NCI-H748 (cell line): Measurements from ENCODE around the gene FHL2.

Experiments
- DNase-seq: peaks from one replicate; lab custom pipeline; 2025; ENCODE audit not compliant: unreplicated experiment; lab: John Stamatoyannopoulos, UW

FHL2 gene

DNA sequence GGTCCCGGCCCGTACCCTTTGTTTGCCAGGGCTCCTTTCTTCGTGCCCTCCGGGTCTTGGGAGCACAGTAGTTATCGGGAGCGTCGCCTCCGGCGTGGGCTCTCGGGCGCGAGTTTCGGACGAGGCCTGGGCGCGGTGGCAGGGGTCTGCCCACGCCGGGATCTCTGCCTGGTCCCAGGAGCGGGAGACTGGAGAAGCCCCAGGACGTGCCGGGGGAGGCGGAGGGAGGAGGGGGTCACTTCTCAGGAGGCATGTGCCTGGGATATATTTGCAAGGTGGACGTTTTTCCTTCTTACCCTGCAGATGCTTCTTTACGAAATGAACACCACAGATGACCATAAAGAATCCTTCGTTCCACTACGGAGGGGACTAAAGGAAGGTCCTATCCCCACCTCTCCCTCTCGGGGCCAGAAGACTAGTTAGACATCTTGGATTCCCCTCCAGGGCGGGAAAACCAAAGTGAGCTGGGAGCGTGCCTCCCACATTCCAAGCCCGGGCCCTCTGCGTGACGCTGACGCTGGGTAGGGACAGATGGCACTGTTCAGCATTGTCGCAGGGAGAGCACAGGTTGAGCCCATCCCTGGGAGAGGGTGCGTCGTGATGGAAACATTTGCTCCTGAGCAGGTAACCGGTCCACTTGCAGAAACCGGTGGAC, 483 bp upstream of the FHL2 start:
- DNase-seq = no peak

DNA sequence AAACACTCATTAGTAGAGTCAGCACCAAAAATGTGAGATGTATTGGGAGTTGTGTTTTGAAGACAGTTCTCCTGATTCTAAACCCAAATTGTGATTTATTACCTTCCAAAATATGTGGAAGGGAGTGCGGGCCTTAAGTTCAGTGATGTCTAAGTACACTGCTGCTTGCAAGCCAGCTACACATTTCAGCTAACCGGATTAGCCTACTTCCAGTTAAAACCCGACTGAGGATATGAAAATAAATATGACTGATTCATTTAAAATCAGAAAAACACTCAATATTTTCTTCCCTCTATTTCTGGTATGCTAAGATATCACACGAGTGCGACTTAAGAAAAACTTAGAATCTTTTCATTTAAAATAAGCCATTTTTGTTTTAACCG, 907 bp downstream of the FHL2 start:
- no peak for DNase-seq

DNA sequence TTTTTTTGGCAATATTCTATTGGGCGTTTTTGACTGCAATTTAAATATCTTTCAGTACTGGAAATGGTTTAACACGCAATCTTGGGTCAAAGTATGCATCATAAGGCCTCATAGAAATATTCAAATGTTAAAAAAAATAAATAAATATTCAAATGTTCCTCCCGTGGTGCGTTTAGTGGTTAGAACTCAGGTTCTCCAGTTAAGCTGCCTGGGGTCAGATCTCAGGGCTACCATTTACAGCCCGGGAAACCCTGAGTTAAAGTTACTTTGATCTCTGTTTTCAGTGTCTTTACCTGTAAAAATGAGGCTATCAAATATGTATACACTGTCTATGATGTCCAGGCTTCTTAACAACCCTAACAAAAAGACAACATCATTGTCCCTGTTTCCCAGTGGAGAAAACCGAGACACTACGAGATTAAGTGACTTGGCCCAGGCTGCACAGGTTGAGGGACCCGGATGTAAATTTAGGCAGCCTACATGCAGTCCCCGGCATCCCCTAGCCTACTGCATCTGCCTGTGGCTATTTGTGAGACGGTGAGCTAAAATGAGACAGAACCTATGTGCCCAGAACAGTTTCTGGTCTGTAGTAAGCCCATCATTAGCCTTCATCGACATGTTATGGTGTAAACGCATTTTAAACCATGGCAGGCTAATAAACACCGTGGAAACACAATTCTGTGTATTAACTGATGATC, 1.7 kb downstream of the FHL2 start:
- DNase-seq = no peak

DNA sequence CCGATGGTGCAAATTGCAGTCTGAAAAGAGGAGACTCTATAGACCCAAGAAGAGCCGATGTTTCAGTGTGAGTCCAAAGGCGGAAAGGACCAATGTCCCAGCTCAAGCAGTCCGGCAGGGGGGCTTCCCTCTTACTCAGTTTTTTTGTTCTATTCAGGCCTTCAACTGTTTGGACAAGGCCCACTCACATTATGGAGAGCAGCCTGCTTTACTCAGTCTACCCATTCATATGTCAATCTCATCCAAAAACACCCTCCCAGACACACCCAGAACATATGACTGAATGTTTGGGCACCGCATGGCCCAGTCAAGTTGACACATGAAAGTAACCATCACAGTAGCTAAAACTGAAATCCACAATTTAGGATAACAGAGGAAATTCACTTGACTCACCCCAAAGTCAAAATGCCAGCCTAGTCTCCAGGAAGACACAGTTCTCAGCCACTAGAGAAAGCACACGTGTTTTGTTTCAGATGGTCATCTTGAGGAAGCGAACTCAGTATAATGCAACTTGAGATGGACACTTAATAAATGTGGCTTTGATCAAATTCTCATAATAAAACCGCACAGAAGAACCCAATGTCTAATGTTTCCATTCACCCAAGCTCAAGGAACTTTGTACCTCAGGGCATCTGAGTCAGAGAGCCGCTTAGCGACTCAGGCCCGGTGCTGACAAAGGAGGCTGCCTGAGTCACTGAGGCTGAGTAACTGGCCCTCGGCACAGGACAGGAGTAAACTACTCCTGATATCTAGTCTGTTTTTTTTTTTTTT, 2.4 kb downstream of the FHL2 start:
- DNase-seq = no peak

DNA sequence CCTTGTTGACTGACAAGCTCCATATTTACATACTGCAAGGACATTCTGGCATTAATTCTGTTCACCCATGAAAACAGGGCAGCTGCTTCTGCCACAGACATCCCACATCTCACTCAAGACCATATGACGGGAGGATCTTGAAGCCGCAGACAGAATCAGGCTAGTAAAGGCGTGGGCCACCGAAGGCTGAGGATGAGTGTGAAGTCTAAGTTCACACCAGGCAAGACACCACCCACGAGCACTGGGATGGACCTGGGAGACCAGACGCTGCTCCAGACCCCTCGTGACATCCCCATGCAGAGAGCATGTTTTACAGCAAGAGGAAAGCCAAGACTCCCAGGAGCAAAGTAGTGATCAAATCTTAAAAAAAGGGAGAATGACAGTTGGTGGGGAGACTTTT, 3.2 kb downstream of the FHL2 start:
- DNase-seq = no peak

DNA sequence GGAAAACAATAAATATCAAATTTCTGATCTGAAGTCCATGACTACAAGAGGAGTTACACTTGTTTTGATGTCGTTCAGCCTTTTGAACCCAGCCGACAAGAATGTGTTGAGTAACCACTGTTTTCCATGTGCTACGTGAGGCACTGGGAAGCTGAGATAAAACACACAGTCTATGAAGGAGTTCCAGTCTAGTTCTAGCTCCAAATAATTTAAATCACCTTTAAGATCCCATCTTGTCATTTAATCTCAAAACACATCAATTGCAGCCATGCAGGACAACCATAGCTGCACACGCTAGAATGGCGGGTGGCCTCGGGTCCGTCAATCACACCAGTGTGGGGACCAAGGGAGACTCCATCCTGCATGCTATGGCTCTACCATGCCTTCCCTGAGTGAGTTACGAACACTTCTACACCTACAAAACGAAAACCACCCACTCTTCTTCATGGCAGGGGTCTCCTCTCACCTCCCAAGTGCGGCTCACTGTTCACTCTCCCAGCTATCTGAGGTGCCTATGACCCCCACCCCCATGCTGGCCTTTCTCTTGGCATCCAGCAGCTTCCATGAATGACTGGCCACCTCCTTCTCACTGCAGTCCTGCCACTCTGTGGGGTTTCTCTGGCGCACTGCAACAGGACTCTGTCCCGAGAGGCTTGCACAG, 3.8 kb downstream of the FHL2 start:
- DNase-seq = no peak

DNA sequence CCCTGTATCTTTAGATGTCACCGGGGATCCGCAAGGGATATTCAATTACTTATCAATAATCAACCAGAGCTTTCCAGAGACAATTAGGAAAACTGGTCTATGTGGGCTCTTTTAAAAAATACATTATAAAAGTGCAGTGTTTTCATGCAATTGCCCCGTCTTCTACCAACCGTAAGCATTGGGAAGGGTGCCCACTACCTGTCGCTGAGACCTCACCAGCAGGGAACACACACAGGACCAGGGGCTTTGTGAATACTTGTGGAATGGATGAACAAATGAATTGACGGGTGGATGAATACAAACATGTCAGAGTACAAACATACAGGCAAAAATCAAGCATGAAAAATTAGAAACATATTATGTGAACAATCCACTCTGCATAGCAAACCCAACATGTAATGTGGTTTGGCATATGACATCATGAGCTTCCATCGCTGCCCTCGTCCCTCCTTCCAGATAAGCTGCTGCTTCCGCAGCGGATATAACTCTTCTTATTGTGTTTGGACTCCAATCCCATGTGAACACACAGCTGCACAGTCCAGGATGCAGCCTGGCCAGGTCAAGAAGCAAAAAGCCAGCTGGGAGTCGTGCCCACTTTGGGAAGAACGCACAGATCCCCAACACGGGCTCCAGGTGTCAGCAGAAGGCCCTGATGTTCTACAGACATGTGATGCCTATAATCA, 5.3 kb downstream of the FHL2 start:
- no peak for DNase-seq

DNA sequence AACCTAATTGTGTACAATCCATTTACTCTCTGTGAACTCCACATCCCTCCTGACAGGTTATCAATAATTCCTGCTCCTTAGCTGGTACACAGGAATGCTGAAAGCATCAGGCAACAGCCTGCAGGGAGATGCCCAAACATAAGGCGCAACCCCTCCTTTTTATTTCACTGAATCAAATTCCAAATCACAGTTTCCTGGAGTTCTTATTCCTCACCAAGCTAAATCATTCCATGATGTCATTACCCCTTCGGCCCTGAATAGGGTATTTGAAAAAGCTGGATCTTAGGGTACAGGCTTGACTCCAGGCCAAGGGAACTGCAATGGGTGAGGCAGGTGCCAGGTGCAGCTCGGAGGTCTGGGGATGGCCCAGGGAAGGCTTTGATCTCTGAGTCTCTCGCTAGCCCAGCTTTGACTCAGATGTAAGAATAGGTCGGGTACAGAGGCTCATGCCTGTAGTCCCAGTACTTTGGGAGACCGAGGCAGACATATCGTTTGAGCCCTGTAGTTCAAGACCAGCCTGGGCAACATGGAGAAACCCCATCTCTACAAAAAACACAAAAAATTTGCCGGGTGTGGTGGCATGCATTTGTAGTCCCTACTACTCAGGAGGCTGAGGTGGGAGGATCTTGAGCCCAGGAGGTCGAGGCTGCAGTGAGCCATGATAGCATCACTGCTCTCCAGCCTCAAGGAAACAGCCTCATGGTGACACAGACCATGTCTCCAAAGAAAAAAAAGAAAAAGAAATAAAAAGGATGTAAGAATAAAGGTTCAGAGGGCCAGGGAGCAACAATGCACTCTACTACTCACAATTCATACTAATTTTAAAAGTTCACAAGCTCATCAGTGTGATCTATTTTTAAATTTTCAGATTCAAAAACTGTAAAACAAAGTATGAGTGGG, 6.8 kb downstream of the FHL2 start:
- no peak for DNase-seq

DNA sequence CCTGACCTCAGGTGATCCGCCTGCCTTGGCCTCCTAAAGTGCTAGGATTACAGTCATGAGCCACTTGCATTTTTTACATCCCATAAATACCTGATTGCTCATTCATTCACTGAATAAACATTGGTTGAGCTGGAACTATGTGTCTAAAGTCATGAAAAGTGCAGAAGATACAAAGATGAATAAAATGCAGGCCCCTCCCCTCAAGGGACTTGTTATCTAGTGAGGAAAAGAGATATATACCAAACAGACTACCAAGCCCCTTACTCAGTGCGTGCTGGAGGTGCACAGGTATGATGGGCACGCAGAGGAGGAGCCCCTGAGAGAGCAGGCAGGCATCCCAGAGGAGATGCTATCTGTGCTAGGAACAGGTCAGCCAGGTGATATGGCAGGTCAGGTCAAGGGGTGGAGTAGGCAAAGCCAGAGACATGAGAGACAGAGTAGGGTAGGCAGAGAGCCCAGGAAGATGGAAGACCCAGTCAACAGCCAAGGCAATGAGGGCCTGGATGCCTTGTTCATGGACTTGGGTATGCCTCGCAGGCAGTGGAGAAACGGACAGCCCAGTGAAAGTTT, 7.7 kb downstream of the FHL2 start:
- no peak for DNase-seq

DNA sequence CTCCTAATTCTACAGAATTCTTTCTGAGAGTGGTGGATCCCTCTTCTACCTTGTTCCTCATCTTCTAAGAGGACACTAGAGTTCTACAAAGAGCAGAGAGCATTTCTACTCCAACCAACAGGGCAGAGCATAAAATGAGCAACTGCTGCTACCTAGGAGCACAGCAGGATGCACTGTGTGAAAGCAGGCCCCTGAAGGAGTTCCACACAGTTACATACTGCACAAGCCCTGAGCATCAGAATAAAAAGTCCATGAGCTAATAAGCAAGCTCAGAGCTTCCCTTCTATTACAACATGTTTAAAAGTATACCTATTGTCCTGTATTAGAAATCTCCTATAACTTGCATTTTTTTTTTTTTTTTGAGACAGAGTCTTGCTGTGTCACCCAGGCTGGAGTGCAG, 8.4 kb downstream of the FHL2 start:
- no peak for DNase-seq

DNA sequence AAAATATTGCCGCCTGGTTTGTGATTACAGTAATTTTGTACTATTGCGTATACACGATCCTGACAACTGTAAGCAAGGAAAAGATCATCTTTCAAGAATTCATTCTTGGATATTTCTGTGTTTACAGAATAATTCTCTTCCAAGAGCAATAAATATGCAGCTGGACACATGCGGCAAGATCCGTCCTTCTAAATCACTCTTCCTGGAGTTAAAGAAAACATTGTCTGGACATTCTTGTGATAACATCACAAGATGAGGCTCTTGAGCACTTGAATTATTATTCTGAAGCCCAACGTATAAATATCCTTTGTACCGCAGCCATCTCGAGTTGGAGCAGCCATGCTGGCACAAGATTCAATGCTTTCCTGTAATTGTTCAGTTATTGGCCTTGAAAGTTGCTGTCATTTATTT, 9.9 kb downstream of the FHL2 start:
- no peak for DNase-seq

DNA sequence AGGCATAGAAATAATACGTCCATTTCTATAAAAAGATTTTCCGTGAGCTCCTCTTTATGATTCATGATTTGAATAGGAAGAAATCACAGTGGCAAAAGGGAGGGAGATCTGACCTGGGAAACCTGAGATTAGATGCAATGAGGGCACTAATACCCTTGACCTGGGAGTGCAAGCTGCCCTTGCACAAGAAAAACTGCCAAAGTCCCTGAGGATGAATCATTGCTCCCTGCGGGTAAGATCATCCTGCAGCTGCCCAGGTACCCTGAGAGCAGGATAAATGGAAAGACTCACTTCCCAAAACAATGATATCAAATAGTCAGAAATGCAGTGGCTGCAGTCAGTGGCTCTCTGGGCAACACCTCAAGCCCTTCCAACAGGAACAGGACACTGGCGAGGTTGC, 11.6 kb downstream of the FHL2 start:
- DNase-seq = no peak

DNA sequence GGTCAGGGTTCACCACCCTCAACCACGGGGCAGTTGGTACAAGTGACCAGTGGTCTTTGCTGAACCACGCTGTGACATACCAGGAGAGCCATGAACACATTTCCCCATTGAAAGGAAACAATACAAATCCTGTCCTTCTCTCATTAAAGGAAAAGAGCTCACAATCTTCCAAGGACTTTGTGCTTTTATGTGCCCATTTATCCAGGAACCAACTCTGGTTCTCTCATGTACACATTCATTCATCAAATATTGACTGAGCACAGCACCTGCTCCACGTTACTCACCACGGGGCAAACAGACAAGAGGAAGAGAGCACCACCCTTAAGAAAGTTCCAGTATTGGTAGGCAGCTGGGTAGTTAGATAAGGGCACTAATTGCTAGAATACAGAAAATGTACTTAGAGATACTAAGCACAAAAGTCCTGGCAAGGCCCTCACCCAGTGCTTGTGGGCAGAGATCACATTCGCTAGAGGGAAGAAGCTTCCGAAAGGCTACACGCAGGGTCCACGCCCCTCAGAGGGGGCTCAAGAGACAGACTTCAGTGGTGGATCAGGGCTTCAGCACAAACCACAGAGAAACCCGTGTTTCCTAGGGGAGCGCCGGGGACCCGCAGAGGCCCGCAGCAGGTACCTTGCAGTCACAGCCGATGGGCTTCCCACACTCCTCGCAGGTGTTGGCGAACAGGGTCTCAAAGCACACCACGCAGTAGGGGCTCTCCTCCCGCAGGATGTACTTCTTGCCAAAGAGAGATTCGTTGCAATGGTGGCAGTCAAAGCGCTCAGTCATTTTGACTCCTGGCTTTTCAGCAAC, 12.9 kb downstream of the FHL2 start:
- DNase-seq = no peak

DNA sequence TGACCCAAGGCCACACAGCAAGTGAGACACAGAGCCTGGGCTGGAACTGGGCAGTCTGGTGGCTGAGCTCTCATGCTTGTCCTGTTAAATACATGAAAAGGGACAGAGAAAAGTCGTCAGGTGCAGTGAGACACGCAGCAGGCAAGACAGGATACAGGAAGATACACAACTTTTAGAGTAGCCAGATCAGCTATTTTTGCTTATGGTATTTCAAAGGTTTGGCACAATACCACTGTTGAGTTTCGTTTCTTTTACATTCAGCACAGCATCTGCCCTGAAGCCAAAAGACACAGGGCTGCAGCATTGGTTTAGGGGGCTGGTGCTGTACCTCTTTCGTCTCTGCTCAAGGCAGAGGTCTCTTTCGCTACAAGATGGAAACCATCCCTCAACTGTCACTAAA, 14.0 kb downstream of the FHL2 start:
- DNase-seq = no peak

DNA sequence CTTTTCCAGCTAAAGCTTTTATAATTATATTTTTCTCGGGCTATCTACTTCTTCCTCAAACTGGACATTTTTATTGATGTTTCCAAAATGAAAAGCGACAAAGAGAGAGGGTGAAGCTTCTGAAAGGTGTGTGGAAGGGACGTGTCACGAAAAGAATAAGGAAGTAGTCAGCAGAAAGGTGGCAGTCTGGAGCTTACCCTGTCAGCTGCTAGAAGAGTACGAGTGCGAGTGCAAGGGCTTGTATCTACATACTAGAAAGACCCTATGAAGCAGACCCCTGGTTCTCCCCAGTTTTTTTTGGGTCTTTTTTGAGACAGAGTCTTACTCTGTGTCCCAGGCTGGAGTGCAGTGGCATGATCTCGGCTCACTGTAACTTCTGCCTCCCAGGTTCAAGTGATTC, 14.6 kb downstream of the FHL2 start:
- no peak for DNase-seq

DNA sequence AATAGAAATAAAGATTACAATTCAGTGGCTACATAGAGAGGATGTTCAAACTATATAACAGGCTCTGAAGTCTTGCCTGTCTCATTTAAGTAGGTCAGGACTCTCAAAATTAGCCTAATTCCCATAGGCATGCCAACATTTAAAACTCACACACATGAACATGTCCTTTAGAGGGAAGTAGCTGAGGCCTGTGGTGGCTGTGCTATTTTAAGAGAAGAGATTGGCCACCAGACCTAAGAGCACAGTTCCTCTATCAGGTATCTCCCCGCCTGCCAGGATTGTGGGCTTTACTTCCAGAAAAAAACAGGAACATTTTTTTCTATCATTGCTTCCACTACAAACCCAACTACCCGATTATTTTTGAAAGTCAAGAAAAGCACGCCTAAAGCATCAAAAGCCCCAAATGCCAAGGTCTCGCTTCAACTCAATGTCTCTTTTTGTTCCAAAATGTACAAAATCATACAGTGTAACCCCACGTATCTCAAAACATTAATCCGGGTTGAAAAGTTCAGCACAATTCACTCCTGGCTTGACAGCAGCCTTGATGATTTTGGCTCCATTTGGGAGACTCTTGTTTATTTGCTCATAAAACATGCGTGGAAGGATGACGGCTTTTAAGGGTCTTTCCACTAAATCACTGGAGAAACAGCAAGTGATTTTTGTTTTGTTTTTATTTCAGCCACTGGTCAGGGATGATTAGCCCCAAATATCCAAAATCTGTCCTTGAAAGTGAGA, 15.3 kb downstream of the FHL2 start:
- no peak for DNase-seq

DNA sequence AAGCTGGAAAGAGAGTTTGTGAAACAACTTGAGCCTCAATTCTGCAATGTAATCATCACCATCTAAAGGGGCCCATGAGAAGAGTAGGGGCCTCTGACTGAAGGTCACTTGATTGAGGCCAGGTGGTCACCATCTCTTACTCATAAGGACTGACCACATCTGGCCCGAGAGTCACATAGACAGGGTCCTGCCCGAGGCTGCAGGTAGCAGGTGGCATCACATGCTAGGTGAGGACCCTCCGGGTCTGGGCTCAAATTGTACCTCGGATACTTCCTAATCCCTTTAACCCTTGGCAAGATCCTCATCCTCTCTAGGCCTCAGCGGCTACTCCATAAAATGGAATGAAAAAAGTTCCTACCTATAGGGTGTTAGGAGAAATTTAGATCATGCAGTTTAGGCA, 16.7 kb downstream of the FHL2 start:
- DNase-seq = no peak

DNA sequence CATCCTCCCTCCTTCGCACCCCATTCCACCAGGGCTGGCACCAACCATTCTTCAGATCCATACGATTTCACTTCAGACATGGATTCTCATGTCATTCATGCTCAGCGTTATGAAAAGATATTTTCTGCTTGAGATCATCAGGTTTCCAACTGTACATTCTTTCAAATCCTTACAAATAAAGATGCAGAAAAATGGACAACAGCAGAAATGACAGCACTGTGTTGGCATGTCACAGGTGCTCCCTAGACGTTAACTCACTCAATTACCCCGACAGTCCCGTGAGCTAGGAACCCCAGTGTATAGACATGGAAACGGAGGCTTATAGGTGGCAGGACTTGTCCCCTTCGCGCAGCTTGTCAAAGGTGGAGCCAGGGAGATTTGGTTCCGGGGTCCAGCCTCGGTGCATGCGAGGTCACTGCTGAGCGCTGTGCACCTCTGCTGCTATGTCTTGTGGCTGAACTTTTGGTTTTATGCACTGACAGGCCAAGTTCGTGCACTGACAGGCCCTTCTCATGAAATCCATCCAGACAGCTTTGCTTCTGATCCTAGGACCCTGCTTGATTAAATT, 17.7 kb downstream of the FHL2 start:
- no peak for DNase-seq
